Astrocyte (in vitro differentiated cells and primary cell): ENCODE data around the gene FRMD4A. TPM values are rescaled to one million over a fixed set of nuclear protein-coding genes. Genes with fewer than 3 reads are reported as not detected.
A peak's percentile ranks its signal among the peaks of the same experiment; 100 is the strongest.

Source experiments
- DNase-seq: peaks from one replicate; pipeline ENCODE4 v3.0.0-alpha.2; 2010; ENCODE audit warnings: low read depth
- FAIRE-seq: peaks from 2 replicates; lab custom pipeline; 2011; peaks lifted over from hg19 to GRCh38; lab: Jason Lieb, UNC
- H2AFZ ChIP-seq: 2 replicates; pipeline ENCODE4 v1.6.0; 2012; ENCODE audit warnings: low read depth, low read length, inconsistent platforms
- H3K27ac ChIP-seq: 2 replicates; pipeline ENCODE4 v1.5.1; 2011; ENCODE audit warnings: low read depth, low read length, inconsistent platforms
- H3K27me3 ChIP-seq: 2 replicates; pipeline ENCODE4 v1.6.0; 2011; ENCODE audit warnings: low read length, inconsistent platforms; ENCODE audit not compliant: insufficient read depth
- H3K36me3 ChIP-seq: 2 replicates; pipeline ENCODE4 v1.5.1; 2011; ENCODE audit warnings: low read length, inconsistent platforms; ENCODE audit not compliant: insufficient read depth
- H3K4me1 ChIP-seq: 2 replicates; pipeline ENCODE4 v1.5.1; 2011; ENCODE audit warnings: low read length, inconsistent platforms; ENCODE audit not compliant: insufficient read depth
- H3K4me2 ChIP-seq: 2 replicates; pipeline ENCODE4 v1.6.0; 2012; ENCODE audit warnings: low read length, inconsistent platforms
- H3K4me3 ChIP-seq: 2 replicates; pipeline ENCODE4 v1.5.1; 2011; ENCODE audit warnings: low read depth, mild to moderate bottlenecking, low read length, inconsistent platforms; ENCODE audit not compliant: insufficient read depth
- H3K79me2 ChIP-seq: 2 replicates; pipeline ENCODE4 v1.6.0; 2012; ENCODE audit warnings: mild to moderate bottlenecking, low read length, inconsistent platforms; ENCODE audit not compliant: insufficient read depth
- H3K9ac ChIP-seq: 2 replicates; pipeline ENCODE4 v1.6.0; 2012; ENCODE audit warnings: mild to moderate bottlenecking, low read length, inconsistent platforms
- H3K9me3 ChIP-seq: 2 replicates; pipeline ENCODE4 v1.5.1; 2012; ENCODE audit warnings: low read depth, mild to moderate bottlenecking, low read length, inconsistent platforms; ENCODE audit not compliant: insufficient read depth
- H4K20me1 ChIP-seq: 2 replicates; pipeline ENCODE4 v1.6.0; 2012; ENCODE audit warnings: low read length, inconsistent platforms; ENCODE audit not compliant: insufficient read depth
- H3K27ac Mint-ChIP-seq: one replicate; pipeline ENCODE4 v1.8.0; 2021; ENCODE audit warnings: mild to moderate bottlenecking, mixed read lengths; ENCODE audit not compliant: unreplicated experiment
- H3K27me3 Mint-ChIP-seq: one replicate; pipeline ENCODE4 v1.8.0; 2021; ENCODE audit warnings: low read depth, mixed read lengths; ENCODE audit not compliant: unreplicated experiment
- H3K36me3 Mint-ChIP-seq: one replicate; pipeline ENCODE4 v1.8.0; 2021; ENCODE audit warnings: low read depth, mixed read lengths; ENCODE audit not compliant: unreplicated experiment
- H3K4me1 Mint-ChIP-seq: one replicate; pipeline ENCODE4 v1.8.0; 2021; ENCODE audit warnings: low read depth, mixed read lengths; ENCODE audit not compliant: unreplicated experiment
- H3K4me3 Mint-ChIP-seq: one replicate; pipeline ENCODE4 v1.8.0; 2021; ENCODE audit warnings: mild to moderate bottlenecking, moderate library complexity, mixed read lengths; ENCODE audit not compliant: unreplicated experiment
- H3K9me3 Mint-ChIP-seq: one replicate; pipeline ENCODE4 v1.8.0; 2021; ENCODE audit warnings: mild to moderate bottlenecking, mixed read lengths; ENCODE audit not compliant: unreplicated experiment
- CTCF ChIP-seq: IDR thresholded peaks from 2 replicates; pipeline ENCODE4 v1.5.1; 2011; ENCODE audit warnings: low read depth, mild to moderate bottlenecking, inconsistent platforms, low read length, moderate library complexity; ENCODE audit not compliant: insufficient read depth
- EZH2 ChIP-seq: IDR thresholded peaks from 2 replicates; pipeline ENCODE4 v1.6.1; 2012; ENCODE audit warnings: mild to moderate bottlenecking, low read length, inconsistent platforms; ENCODE audit not compliant: insufficient read depth
- total RNA-seq: library from RNA; stranded (reverse); gene quantifications from 2 replicates; pipeline ENCODE4 v1.2.1, GENCODE V29; 2021

FRMD4A gene
- total RNA-seq, 1 donor from 2014 or later = 82.5 TPM

GRCh38 chr10:13882119-13882711 lies 448.5 kb downstream of the FRMD4A start:
- Histone ChIP-seq H3K9ac (peak overlapping the region; percentile 78), H3K36me3 (peaks cover 3% of the 10 kb centered on the region), H3K27me3 (no peaks in the 10 kb centered on the region), H3K79me2 (peaks cover 88% of the 10 kb centered on the region), H3K4me3 (peak overlapping the region; percentile 15), H3K27ac (peak overlapping the region; percentile 97), H3K9me3 (no peaks in the 10 kb centered on the region), H2AFZ (peak overlapping the region; percentile 18), H3K4me1 (peaks cover 39% of the 10 kb centered on the region), H3K4me2 (peak overlapping the region; percentile 72), H4K20me1 (peaks cover 2% of the 10 kb centered on the region)
- peak; percentile 99 for DNase-seq
- H3K27ac Mint-ChIP-seq = no peak overlapping the region
- peak; percentile 98 for FAIRE-seq
- no peaks in the 10 kb centered on the region for H3K27me3 Mint-ChIP-seq
- peaks cover 13% of the 10 kb centered on the region for H3K4me1 Mint-ChIP-seq
- H3K4me3 Mint-ChIP-seq = no peak overlapping the region
- H3K36me3 Mint-ChIP-seq = peaks cover 11% of the 10 kb centered on the region
- TF ChIP-seq CTCF = no peak
- no peaks in the 10 kb centered on the region for H3K9me3 Mint-ChIP-seq

- H4K20me1 ChIP-seq = peaks cover 6% of the 10 kb centered on the region
- no peak overlapping the region for H2AFZ ChIP-seq
- DNase-seq (no peak), FAIRE-seq (no peak)
- peaks cover 12% of the 10 kb centered on the region for H3K4me1 Mint-ChIP-seq
- H3K4me2 ChIP-seq = peak overlapping the region; percentile 72
- H3K9me3 ChIP-seq = no peaks in the 10 kb centered on the region
- H3K4me3 ChIP-seq = no peak overlapping the region
- H3K27me3 Mint-ChIP-seq = no peaks in the 10 kb centered on the region
- no peaks in the 10 kb centered on the region for H3K9me3 Mint-ChIP-seq
- H3K79me2 ChIP-seq = peaks cover 87% of the 10 kb centered on the region
- no peaks in the 10 kb centered on the region for H3K27me3 ChIP-seq
- peaks cover 3% of the 10 kb centered on the region for H3K36me3 ChIP-seq
- H3K4me3 Mint-ChIP-seq = no peak overlapping the region
- peak overlapping the region; percentile 97 for H3K27ac ChIP-seq
- H3K27ac Mint-ChIP-seq = no peak overlapping the region
- no peak for TF ChIP-seq EZH2
- no peak for TF ChIP-seq CTCF
- peaks cover 39% of the 10 kb centered on the region for H3K4me1 ChIP-seq
- H3K36me3 Mint-ChIP-seq = peaks cover 5% of the 10 kb centered on the region
- peak overlapping the region; percentile 12 for H3K9ac ChIP-seq
Measured at GRCh38 chr10:13880760-13881159, 450.0 kb downstream of the FRMD4A start.

- Histone ChIP-seq H3K27ac (no peak overlapping the region), H3K9ac (no peak overlapping the region), H3K79me2 (peaks cover 90% of the 10 kb centered on the region), H3K4me2 (no peak overlapping the region), H2AFZ (no peak overlapping the region), H3K36me3 (peaks cover 3% of the 10 kb centered on the region), H4K20me1 (peaks cover 10% of the 10 kb centered on the region), H3K9me3 (no peaks in the 10 kb centered on the region), H3K4me3 (no peak overlapping the region), H3K4me1 (peaks cover 22% of the 10 kb centered on the region), H3K27me3 (no peaks in the 10 kb centered on the region)
- peak; percentile 32 for DNase-seq
- Mint-ChIP-seq H3K9me3 (no peaks in the 10 kb centered on the region), H3K4me1 (peaks cover 5% of the 10 kb centered on the region), H3K4me3 (no peak overlapping the region), H3K27me3 (no peaks in the 10 kb centered on the region), H3K27ac (no peak overlapping the region), H3K36me3 (peaks cover 6% of the 10 kb centered on the region)
- no peak for FAIRE-seq
- TF ChIP-seq CTCF = no peak
- no peak for TF ChIP-seq EZH2
Measured at GRCh38 chr10:13877154-13877909, 453.4 kb downstream of the FRMD4A start.
